Raji (cell line): Measurements from ENCODE around the gene NR1I2.

Experiments
- POLR2A ChIP-seq: IDR thresholded peaks from 2 replicates; pipeline ENCODE4 v1.6.1; 2011; ENCODE audit warnings: low read depth, low read length, control low read depth; ENCODE audit not compliant: insufficient read depth

The NR1I2 gene

DNA sequence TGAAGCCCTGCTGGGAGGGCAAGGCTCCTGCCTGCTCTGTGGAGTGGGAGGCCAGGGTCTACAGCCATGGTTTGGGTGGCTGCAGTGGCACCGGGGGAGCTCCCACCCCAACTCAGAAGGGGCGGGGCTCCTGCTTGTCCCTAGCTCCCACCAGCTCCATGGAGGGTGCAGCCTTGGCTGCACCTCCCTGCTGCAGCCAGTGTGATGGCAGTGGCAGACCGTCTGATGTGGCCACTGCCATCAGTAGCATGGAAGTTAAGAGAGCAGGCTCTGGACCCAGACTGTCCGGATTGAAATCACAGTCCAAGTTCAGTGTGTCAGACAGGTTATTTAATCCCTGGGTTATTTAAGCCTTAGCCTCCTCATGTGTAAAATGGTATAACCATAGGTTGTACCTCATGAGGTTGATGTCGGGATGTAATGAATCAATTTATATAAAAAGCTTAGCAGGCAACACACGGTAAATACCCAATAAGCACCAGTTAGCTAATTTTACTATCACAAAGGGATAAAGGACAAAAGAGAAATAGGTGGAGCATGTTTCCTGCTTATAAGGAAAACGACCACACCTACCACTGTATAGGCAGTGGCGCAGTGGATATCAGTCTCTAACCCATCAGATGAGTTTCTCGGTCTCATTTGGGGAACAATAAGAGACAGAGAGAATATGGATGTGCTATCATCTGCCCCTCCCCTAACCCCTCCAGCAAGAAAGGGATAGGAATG lies 13.1 kb upstream of the NR1I2 start:
- TF ChIP-seq POLR2A = no peak

DNA sequence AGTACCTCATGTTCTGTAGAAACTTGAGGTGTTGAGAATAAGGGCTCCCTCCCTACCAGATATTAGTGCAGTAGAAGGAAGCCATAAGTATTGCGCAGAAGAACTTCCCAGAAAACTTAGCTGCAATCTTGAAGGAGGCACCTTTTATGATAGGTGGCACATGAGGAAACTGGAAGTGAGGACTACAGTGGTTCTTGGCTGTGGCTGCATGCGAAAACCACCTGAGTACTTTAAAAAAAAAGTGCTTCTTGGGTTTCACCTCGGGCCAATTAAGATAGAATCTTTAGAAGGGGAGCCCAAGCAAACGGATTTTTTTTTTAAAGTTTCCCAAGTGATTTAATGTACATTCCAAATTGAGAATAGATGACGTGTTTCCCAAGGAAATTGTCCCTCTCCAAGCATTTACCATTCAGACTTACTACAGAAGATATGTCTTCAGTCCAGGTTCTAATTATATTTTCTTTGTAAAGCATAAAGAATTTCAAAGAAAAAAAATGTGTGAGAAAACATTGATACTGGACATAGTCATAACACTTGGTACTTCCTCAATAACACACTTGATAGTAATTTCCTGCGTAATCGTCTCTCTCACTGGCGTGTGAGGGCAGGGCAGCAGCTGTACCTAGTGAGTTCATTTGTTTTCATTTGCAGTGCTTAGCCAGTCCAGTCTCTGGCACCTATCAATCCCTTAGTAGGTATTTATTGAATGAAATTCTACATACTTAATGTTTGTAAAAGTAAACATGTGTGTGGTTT lies 12.3 kb upstream of the NR1I2 start:
- TF ChIP-seq POLR2A = no peak

DNA sequence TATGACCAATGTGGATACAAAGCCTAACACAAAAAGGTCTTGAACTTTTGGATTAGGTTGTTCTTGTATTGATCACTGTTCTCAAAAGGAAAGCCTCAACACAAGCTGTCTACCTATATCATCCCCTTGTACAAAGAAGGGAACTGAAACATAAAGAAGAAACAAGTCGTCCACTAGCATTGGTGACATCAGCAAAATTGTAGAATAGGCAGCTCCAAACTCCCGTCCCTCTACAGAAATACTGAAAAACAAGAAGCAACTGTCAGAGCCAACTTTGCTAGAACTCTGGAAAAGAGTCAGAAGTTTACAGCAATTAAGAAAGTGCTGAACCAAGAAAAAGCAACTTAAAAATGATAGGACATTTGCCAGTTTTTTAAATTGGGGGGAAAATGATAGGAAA lies 7.5 kb upstream of the NR1I2 start:
- TF ChIP-seq POLR2A = no peak

DNA sequence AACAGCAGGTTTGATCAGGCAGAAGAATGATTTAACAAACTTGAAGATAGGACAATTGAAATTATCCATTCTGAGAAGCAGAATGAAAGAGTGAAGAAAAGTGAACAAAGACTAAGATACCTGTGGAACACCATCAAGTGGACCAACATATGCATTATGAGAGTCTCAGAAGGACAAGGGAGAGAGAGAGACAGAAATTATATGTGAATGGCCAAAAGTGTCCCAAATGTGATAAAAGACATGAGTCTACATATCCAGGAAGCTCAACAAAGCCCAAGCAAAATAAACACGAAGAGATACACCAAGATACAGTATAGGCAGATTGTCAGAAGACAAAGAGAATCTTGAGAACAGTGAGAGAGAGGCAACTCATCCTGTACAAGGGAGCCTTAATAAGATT lies 5.6 kb upstream of the NR1I2 start:
- TF ChIP-seq POLR2A = no peak

DNA sequence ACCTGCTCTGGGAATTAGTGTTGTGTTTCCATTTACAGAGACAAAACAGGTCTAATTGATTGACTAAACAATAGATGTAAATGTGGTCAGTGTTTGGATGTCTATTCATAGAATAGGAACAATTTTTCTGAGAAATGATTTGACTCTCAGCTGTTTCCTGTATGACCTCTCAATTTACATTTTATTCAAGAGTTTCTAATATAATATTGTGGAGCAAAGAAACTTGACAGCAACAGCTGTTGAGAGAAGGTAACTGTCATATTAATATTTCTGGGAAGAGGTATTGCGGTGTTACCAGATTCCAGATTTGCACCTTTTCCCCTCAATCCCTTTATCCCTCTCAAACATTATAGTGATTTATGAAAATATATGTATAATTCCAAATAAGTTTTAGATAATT lies 3.7 kb upstream of the NR1I2 start:
- no peak for TF ChIP-seq POLR2A

DNA sequence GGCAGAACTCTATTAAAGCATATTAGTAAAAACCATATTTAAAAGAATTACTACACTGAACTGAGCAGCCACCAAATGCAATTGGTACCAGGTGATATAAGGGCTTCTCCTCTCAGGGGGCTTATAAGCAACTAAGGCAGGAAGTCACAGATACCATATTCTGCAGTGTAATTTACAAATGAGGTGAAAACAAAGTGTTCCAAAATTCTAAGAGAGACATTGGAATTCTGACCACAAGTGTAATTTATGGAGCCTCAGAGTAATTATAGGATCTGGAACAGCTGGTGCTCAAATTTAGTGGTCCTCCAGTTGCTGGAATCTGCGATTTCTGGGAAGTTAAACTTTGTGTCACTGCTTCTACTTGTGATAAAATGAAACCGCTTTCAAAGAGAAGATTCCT lies 3.1 kb upstream of the NR1I2 start:
- no peak for TF ChIP-seq POLR2A

DNA sequence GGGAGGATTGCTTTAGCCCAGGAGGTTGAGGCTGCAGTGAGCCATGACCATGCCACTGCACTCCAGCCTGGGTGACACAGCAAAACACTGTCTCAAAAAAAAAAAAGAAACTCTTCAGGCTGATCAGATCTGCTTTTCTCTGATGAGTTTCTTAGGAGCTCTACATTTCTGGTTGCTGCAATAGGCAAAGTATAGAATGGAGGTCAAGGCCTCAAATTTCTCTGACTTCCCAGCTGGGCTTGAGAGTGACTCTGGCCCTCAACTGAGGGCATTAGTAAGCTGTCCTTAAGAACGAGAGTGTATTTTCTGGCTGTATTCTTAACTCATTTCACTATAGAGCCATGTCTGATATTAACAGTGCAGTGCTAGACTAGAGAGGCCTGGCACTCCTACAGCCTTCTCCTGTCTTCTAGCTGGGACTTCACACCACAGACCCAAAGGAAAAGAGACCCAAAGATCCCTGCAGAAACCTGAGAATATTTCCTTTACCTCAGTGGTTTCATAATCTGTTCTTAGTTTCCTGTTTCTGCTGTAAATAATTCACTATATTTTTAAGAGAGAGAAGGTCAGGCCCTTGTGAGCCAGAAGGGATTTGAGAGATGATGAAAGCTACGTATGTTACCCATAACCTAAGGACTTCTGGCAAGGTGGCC lies 2.0 kb upstream of the NR1I2 start:
- no peak for TF ChIP-seq POLR2A

DNA sequence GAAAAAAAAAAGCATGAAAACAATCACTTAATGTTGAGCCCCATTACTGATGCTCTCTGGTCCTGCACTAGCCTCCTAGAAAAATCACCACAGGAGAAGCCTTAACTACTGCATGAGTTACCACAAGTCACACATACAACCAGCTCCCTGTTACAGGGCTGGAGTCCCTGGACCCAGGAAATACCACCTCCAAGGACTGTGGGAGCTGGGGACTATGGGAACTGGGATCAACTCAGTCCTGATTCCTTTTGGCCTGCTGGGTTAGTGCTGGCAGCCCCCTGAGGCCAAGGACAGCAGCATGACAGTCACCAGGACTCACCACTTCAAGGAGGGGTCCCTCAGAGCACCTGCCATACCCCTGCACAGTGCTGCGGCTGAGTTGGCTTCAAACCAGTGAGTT lies 559 bp downstream of the NR1I2 start:
- TF ChIP-seq POLR2A = no peak

DNA sequence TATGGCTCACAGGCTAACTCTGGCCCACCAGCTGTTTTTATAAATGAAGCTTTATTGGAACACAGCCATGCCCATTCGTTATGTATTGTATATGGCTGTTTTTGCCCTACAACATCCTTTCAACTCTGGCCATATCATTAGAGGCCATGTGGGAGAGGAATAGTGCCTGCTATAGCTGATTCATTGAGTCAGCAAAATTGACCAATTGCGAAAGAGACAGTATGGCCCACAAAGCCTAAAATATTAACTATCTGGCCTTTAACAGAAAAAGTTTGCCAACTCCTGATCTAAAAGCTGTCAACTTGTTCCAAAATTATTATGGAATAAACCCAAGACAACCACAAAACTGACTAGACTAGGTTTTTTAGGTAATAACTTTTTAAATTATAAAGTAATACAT lies 1.4 kb downstream of the NR1I2 start:
- TF ChIP-seq POLR2A = no peak

DNA sequence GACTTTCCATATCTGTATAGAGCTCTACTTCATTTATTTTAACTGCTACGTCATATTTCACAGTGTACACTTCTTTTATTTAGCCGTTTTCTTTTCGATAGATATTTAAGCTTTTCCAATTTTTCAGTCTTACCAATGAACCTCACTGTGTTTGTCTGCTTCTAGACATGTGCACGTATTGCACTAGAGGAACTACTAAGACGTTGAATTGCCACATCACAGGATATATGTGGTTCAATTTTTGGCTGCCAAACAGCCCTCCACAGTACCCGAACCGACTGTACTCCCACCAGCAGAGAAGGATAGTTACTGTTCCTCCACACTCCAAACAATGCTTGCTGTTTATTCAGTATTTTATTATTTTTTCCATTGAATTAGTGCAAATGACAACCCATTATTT lies 2.0 kb downstream of the NR1I2 start:
- TF ChIP-seq POLR2A = no peak

DNA sequence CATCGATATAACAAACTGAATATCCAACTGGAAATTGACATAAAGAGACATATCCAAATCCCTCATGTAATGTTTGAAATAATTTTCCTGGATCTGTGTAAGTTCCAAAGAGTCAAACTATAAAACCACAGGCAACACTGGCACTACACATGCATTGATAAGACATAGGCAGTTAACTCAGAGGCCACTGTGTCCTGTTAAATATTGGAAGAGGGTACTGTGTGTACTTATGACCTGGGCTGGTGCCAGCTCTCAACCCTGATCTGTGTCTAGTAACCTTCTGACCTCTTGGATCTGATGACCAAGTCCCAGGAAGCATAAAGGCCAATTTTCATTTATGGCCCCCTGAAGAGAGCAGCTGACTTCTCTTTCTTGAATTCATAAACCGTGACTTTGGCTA lies 4.5 kb downstream of the NR1I2 start:
- no peak for TF ChIP-seq POLR2A

DNA sequence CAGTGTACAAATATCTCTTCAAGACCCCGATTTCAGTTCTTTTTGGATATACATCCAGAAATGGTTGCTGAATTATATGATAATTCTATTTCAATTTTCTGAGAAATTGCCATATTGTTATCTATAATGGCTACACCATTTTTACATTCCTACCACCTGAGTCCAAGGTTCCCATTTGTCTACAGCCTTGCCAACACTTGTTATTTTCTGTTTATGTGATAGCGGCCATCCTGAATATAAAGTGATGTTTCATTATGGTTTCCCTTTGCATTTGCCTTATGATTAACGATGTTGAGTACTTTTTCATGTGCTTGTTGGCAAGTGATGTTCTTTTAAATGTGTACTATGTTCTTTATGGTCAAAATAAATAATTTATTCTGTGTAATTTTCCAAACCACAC lies 8.5 kb downstream of the NR1I2 start:
- no peak for TF ChIP-seq POLR2A

DNA sequence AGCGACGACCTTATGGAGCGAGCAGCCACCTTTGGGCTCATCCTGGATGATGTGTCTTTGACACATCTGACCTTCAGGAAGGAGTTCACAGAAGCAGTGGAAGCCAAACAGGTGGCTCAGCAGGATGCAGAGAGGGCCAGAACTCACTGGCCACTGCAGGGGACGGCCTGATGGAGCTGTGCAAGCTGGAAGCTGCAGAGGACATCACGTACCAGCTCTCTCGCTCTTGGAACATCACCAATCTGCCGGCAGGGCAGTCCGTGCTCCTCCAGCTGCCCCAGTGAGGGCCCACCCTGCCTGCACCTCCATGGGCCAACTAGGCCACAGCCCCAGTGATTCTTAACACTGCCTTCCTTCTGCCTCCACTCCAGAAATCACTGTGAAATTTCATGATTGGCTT lies 10.4 kb downstream of the NR1I2 start:
- TF ChIP-seq POLR2A = no peak

DNA sequence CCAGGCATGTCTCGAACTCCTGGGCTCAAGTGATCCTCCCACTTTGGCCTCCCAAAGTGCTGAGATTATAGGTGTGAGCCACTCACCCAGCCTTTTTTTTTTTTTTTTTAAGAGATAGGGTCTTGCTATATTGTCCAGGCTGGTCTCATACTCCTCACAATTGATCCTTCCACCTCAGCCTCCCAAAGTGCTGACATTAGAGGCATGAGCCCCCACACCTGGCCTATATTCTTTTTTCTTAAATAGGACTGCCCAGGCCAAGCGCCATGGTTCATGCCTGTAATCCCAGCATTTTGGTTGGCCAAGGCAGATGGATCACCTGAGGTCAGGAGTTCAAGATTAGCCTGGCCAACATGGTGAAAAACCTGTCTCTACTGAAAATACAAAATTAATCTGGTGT lies 12.5 kb downstream of the NR1I2 start:
- no peak for TF ChIP-seq POLR2A

DNA sequence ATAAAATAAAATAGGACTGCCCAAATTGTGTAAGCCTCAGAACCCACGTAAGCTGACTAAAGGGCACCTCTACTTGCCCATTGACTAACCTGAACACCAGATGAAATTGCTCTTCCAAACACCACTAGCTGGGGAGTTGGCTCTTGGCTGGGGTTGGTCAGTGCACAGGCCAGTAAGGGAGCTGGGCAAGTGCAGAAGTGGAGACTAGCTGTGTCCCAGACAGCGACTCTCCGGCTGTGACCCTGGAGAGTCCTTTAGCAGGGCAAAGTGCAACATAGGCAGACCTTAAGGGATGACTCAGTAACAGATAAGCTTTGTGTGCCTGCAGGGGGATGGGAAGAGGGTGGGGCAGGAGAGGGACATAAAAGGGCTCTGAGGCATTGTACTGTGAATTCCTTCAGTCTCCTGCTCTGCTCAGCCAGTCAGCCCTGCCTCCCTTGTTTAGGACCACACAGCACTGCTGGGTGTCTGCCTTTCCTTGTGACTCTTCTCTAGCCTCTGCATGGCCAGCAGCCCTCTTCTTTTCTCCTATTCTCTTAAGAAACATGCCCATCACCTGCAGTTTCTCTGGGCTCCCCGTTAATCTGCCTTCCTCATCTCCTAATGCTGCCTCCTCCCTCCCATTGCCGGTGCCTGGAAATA lies 13.2 kb downstream of the NR1I2 start:
- TF ChIP-seq POLR2A = no peak

DNA sequence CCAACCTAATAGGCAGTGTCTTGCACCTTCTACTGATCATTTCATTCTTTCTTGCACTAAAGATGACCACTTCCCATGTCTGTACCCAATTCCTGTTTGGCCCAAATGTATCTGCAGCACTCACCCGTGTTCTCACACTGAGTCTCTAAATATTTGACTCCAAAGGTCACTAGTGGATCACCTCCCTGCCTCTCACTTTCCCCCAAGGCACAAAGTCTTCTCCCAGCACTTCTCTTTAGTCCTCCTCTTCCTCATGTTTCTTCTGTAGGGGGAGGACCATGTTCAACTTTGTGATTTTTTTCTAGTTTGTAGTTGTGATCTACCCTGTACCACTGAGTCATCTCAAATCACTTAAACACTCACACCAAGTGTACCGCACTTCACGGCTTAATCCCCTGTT lies 13.9 kb downstream of the NR1I2 start:
- no peak for TF ChIP-seq POLR2A
